PC-9 (cell line): ENCODE data around the gene PADI3. TPM values are rescaled to one million over a fixed set of nuclear protein-coding genes. Genes with fewer than 3 reads are reported as not detected.

ENCODE experiments used
- BruUV-seq: library from RNA; stranded (reverse); fragments of 400-500 nt; replicated peaks from 2 replicates; lab custom pipeline; 2021; lab: Mats Ljungman, UMichigan
- CTCF ChIA-PET: fragments of 300-600 bp; sonication (Branson Sonifier 250); formaldehyde crosslinking; loops from one replicate; lab custom pipeline; 2022; ENCODE audit warnings: antibody characterized with exemption; lab: Charles Lee
- POLR2A ChIA-PET: fragments of 300-600 bp; sonication (Branson Sonifier 250); formaldehyde crosslinking; loops from one replicate; lab custom pipeline; 2022; ENCODE audit warnings: antibody characterized with exemption; ENCODE audit not compliant: unreplicated experiment; lab: Charles Lee
- DNase-seq, 2 experiments: peaks; one replicate each; pipeline versions ENCODE4 v3.0.0 to v3.0.0-alpha.2; 2015 to 2022; ENCODE audit warnings: mixed read lengths in 1 of 2
- H2AFZ ChIP-seq: fragments of 200-600 bp; sonication (generic); 2 replicates; pipeline ENCODE4 v1.8.1; 2017; ENCODE audit warnings: antibody characterized with exemption
- H3F3A ChIP-seq: fragments of 200-600 bp; sonication (generic); 2 replicates; pipeline ENCODE4 v1.8.1; 2017; ENCODE audit warnings: antibody characterized with exemption, mild to moderate bottlenecking, low read depth; ENCODE audit not compliant: insufficient read depth
- H3K27ac ChIP-seq: fragments of 200-600 bp; sonication (generic); 2 replicates; pipeline ENCODE4 v1.6.1; 2016; ENCODE audit warnings: mixed run types
- H3K27me3 ChIP-seq: fragments of 200-600 bp; sonication (generic); 2 replicates; pipeline ENCODE4 v1.6.1; 2016; ENCODE audit warnings: low read depth, mixed run types; ENCODE audit not compliant: insufficient read depth
- H3K36me3 ChIP-seq: fragments of 200-600 bp; sonication (generic); 2 replicates; pipeline ENCODE4 v1.6.1; 2016; ENCODE audit warnings: low read depth, mixed run types
- H3K4me1 ChIP-seq: fragments of 200-600 bp; sonication (generic); replicated peaks from 2 replicates; pipeline ENCODE4 v1.6.1; 2016; ENCODE audit warnings: mixed run types; ENCODE audit not compliant: insufficient read depth
- H3K4me2 ChIP-seq: fragments of 200-600 bp; sonication (generic); 2 replicates; pipeline ENCODE4 v1.6.1; 2017; ENCODE audit warnings: mixed run types
- H3K4me3 ChIP-seq: fragments of 200-600 bp; sonication (generic); 2 replicates; pipeline ENCODE4 v1.6.1; 2016; ENCODE audit warnings: mixed run types
- H3K79me2 ChIP-seq: fragments of 200-600 bp; sonication (generic); 2 replicates; pipeline ENCODE4 v1.6.1; 2017; ENCODE audit warnings: low read depth, mixed run types
- H3K9me2 ChIP-seq: fragments of 200-600 bp; sonication (generic); 2 replicates; pipeline ENCODE4 v1.8.1; 2017; ENCODE audit warnings: mild to moderate bottlenecking; ENCODE audit not compliant: insufficient read depth
- H3K9me3 ChIP-seq: fragments of 200-600 bp; sonication (generic); 2 replicates; pipeline ENCODE4 v1.8.1; 2016; ENCODE audit warnings: low read depth; ENCODE audit not compliant: insufficient read depth
- H4K20me1 ChIP-seq: fragments of 200-600 bp; sonication (generic); 2 replicates; pipeline ENCODE4 v1.8.1; 2017; ENCODE audit not compliant: insufficient read depth
- EZH2 ChIP-seq: fragments of 200-600 bp; sonication (generic); IDR thresholded peaks from 2 replicates; pipeline ENCODE4 v1.8.0; 2017; ENCODE audit warnings: antibody characterized with exemption, low read depth
- intact Hi-C: fragments of 100-400 bp; cut with micrococcal nuclease; formaldehyde crosslinking; loops from one replicate; pipeline ENCODE4 v1.10.0; 2022; ENCODE audit not compliant: unreplicated experiment
- total RNA-seq: library from RNA; stranded (reverse); gene quantifications from 2 replicates; pipeline ENCODE4 v1.2.3, GENCODE V29; 2021
- TF ChIP-seq, protein P1 (sequence below): fragments of 200-600 bp; sonication (generic); conservative IDR thresholded peaks from 2 replicates; pipeline ENCODE4 v1.6.1; 2017; ENCODE audit warnings: mixed run types, antibody characterized with exemption, mild to moderate bottlenecking, moderate library complexity

Gene PADI3
- total RNA-seq, 1 experiment from 2014 or later = 5.0 TPM

DNA sequence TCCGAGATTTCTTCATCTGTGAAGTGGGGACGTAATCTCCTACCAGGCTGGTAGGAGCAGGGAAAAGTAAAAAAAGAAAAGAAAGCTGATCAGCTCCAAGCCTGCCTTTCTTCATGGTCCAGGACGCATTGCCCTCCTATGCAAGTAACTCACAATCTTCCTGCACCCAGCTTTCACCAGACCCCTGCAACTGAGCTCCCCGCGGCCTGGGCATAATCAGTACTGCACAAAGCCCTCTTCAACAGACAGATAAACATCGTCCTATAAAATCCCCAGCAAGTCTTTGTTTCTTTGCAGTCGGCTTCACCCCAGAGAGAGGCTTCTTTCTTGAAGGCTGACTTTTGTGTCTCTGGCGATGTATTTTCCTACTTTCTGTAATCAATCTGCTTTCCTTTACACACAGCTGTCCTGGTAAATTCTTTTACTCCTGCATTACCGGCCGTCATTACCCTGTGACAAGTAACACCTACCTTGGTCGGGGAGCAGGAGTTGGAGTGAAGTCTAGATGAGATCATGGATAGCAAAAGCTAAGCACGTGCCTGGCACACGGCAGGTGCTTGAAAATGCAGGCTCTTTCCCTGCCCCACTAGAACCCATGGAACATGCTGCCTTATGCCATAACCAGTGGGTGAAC is 35.6 kb upstream of the PADI3 start:
- Histone ChIP-seq H3K79me2 (peaks cover 84% of the 10 kb centered on the region), H3K9me2 (no peaks in the 10 kb centered on the region), H3K9me3 (no peaks in the 10 kb centered on the region), H3K27me3 (no peaks in the 10 kb centered on the region), H3K36me3 (no peaks in the 10 kb centered on the region; the same call in 1 of the 2 replicates), H4K20me1 (no peaks in the 10 kb centered on the region), H3K4me3 (no peak overlapping the region), H3K4me2 (peak overlapping the region; percentile 70), H3K4me1 (peaks cover 83% of the 10 kb centered on the region), H2AFZ (no peak overlapping the region), H3K27ac (peak overlapping the region; percentile 95), H3F3A (peaks cover 46% of the 10 kb centered on the region)
- intact Hi-C loops = no loop called here
- no peak for TF ChIP-seq EZH2
- TF ChIP-seq, protein P1, sequence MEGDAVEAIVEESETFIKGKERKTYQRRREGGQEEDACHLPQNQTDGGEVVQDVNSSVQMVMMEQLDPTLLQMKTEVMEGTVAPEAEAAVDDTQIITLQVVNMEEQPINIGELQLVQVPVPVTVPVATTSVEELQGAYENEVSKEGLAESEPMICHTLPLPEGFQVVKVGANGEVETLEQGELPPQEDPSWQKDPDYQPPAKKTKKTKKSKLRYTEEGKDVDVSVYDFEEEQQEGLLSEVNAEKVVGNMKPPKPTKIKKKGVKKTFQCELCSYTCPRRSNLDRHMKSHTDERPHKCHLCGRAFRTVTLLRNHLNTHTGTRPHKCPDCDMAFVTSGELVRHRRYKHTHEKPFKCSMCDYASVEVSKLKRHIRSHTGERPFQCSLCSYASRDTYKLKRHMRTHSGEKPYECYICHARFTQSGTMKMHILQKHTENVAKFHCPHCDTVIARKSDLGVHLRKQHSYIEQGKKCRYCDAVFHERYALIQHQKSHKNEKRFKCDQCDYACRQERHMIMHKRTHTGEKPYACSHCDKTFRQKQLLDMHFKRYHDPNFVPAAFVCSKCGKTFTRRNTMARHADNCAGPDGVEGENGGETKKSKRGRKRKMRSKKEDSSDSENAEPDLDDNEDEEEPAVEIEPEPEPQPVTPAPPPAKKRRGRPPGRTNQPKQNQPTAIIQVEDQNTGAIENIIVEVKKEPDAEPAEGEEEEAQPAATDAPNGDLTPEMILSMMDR = no peak
- POLR2A ChIA-PET = interaction anchor here (0.7 to 1.0 kb wide), 8 partner anchors 12 to 557 kb away, joined by 3 to 13 read pairs (median 6); no protein-coding TSS in a partner anchor
- DNase-seq = no peak
- CTCF ChIA-PET = interaction anchor here (0.9 to 2.1 kb wide), 4 partner anchors 12 to 50 kb away, joined by 3 to 11 read pairs (median 4); no protein-coding TSS in a partner anchor
- BruUV-seq = no TSS peak

DNA sequence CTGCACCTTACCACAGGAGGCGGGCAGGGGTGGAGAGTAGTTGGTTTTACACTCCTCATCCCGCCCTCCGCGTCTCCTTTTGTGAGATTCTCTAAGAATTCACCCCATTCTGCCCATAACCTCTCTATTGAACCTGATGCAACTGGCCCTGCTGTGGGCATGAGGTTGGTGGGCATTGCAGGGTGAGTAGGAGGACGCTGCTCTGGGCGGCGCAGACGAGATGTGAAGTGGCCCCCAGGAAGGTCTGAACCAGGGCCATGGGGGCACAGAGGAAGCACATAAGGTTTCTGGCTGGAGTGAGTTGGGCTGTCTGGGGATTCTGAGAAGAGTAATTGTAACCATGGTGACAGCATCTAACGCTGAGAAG is 35.1 kb upstream of the PADI3 start:
- no peaks in the 10 kb centered on the region for H3K9me2 ChIP-seq
- ChIA-PET CTCF (no interaction called here), POLR2A (interaction anchor here (0.6 to 0.7 kb wide), 2 partner anchors 16 to 557 kb away, joined by 7 to 9 read pairs; no protein-coding TSS in a partner anchor)
- DNase-seq = no peak
- no peaks in the 10 kb centered on the region for H3K27me3 ChIP-seq
- intact Hi-C loops = no loop called here
- H3K36me3 ChIP-seq = no peaks in the 10 kb centered on the region; the same call in 1 of the 2 replicates
- TF ChIP-seq, protein P1 = no peak
- no peak for TF ChIP-seq EZH2
- peak overlapping the region; percentile 95 for H3K27ac ChIP-seq
- no peaks in the 10 kb centered on the region for H4K20me1 ChIP-seq
- H3K4me2 ChIP-seq = peak overlapping the region; percentile 70
- peaks cover 46% of the 10 kb centered on the region for H3F3A ChIP-seq
- peak overlapping the region; percentile 45; the same call in 1 of the 2 replicates for H3K4me3 ChIP-seq
- no peak overlapping the region for H2AFZ ChIP-seq
- peaks cover 78% of the 10 kb centered on the region for H3K4me1 ChIP-seq
- peaks cover 84% of the 10 kb centered on the region for H3K79me2 ChIP-seq
- H3K9me3 ChIP-seq = no peaks in the 10 kb centered on the region
- BruUV-seq = no TSS peak

DNA sequence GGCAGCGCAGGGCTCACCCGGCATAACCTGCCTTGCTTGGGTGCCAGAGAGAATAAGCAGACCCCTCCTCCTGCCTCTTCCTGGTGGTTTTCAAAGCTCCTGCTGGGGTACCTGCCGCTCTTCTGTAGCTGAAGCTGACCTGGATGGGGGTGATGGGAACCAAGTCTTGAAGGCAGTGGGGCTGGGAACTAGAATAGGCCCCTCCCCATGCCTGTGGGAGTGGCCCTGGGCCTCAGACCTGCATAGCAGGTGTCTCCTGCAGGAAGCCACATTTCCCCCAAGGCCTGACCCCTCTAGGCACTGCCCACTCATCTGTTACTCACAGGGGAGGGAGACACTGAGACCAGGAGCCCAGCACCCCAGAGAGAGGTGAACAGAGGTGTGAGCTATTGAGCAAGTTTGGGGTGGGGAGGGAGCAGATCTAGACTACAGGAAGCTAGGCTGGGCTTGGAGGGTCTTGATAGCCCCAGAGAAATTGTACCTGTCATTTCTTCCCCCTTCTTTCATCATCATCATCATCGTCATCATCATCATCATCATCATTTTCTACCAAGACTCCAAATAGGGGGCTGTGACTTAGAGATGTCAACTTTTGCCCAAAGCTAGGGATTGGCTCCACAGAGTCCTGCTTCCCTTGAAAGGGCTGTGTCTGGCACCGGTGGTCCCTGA is 33.9 kb upstream of the PADI3 start:
- no peaks in the 10 kb centered on the region for H3K27me3 ChIP-seq
- no peaks in the 10 kb centered on the region; the same call in 1 of the 2 replicates for H3K36me3 ChIP-seq
- CTCF ChIA-PET = interaction anchor here (0.6 to 1.8 kb wide), 2 partner anchors 12 to 22 kb away, joined by 3 to 7 read pairs; no protein-coding TSS in a partner anchor
- H3K27ac ChIP-seq = peak overlapping the region; percentile 95
- peaks cover 46% of the 10 kb centered on the region for H3F3A ChIP-seq
- no peaks in the 10 kb centered on the region for H3K9me3 ChIP-seq
- no peak overlapping the region for H2AFZ ChIP-seq
- BruUV-seq = TSS peak; percentile 25
- POLR2A ChIA-PET = interaction anchor here (0.6 to 2.4 kb wide), 7 partner anchors 14 to 85 kb away, joined by 3 to 17 read pairs (median 5); no protein-coding TSS in a partner anchor
- DNase-seq = peak; percentile 89 to 92
- peaks cover 84% of the 10 kb centered on the region for H3K79me2 ChIP-seq
- TF ChIP-seq, protein P1 = no peak
- no peak for TF ChIP-seq EZH2
- H4K20me1 ChIP-seq = no peaks in the 10 kb centered on the region
- peaks cover 68% of the 10 kb centered on the region for H3K4me1 ChIP-seq
- peak overlapping the region; percentile 70 for H3K4me2 ChIP-seq
- H3K4me3 ChIP-seq = peak overlapping the region; percentile 45; the same call in 1 of the 2 replicates
- intact Hi-C loops = loop anchor here (1.0 kb wide), 5 partner anchors 13 to 87 kb away; no protein-coding TSS in a partner anchor
- no peaks in the 10 kb centered on the region for H3K9me2 ChIP-seq
